Fibroblast of lung (primary cell): ENCODE data around the gene TMCC1. TPM values are rescaled to one million over a fixed set of nuclear protein-coding genes. Genes with fewer than 3 reads are reported as not detected.

Experiments used
- DNase-seq, 2 donors: peaks; one replicate each; pipeline versions ENCODE4 v3.0.0 to v3.0.0-alpha.2; 2010; ENCODE audit warnings: low read depth in 2 of 2
- H2AFZ ChIP-seq: 2 replicates; pipeline ENCODE4 v1.5.1; 2012; ENCODE audit warnings: low read length, control low read depth, inconsistent platforms
- H3K27ac ChIP-seq: 2 replicates; pipeline ENCODE4 v1.5.1; 2011; ENCODE audit warnings: low read length, control low read depth; ENCODE audit not compliant: insufficient read depth
- H3K27me3 ChIP-seq: 2 replicates; pipeline ENCODE4 v1.5.1; 2011; ENCODE audit warnings: mild to moderate bottlenecking, low read length; ENCODE audit not compliant: control insufficient read depth, insufficient read depth
- H3K36me3 ChIP-seq: 2 replicates; pipeline ENCODE4 v1.5.1; 2011; ENCODE audit warnings: low read length; ENCODE audit not compliant: control insufficient read depth, insufficient read depth
- H3K4me1 ChIP-seq: 2 replicates; pipeline ENCODE4 v1.5.1; 2011; ENCODE audit warnings: low read length; ENCODE audit not compliant: control insufficient read depth, insufficient read depth; ENCODE audit errors: extremely low read depth
- H3K4me2 ChIP-seq: 2 replicates; pipeline ENCODE4 v1.5.1; 2011; ENCODE audit warnings: low read length, control low read depth; ENCODE audit not compliant: insufficient read depth; ENCODE audit errors: extremely low read depth
- H3K4me3 ChIP-seq, 4 experiments: fragments of 200-600 bp in 1 of 4; sonication (generic) in 1 of 4; replicated peaks in 1 of 4; 2 replicates each; pipeline ENCODE4 v1.5.1; 2011 to 2016; ENCODE audit warnings: low read length in 4 of 4, low read depth in 3 of 4, mild to moderate bottlenecking in 3 of 4, control low read depth in 2 of 4, inconsistent platforms in 1 of 4, mixed read lengths in 1 of 4; ENCODE audit not compliant: insufficient read depth in 1 of 4; ENCODE audit errors: control extremely low read depth in 1 of 4
- H3K79me2 ChIP-seq: 2 replicates; pipeline ENCODE4 v1.5.1; 2012; ENCODE audit warnings: mild to moderate bottlenecking, low read length, inconsistent platforms; ENCODE audit not compliant: control insufficient read depth, insufficient read depth
- H3K9ac ChIP-seq: 2 replicates; pipeline ENCODE4 v1.5.1; 2011; ENCODE audit warnings: mild to moderate bottlenecking, low read length, control low read depth; ENCODE audit not compliant: insufficient read depth
- H3K9me3 ChIP-seq: 2 replicates; pipeline ENCODE4 v1.5.1; 2012; ENCODE audit warnings: low read depth, low read length; ENCODE audit not compliant: control insufficient read depth, insufficient read depth
- H4K20me1 ChIP-seq: 2 replicates; pipeline ENCODE4 v1.5.1; 2011; ENCODE audit warnings: low read length; ENCODE audit not compliant: control insufficient read depth, insufficient read depth; ENCODE audit errors: extremely low read depth
- EZH2 ChIP-seq: IDR thresholded peaks from 2 replicates; pipeline ENCODE4 v1.5.1; 2012; ENCODE audit warnings: low read length, control low read depth, mild to moderate bottlenecking; ENCODE audit errors: missing control alignments
- polyA plus RNA-seq, 2 donors: library from polyadenylated mRNA; depleted of rRNA in 1 of 2; stranded (reverse) in 1 of 2; unstranded in 1 of 2; fragments of >200 nt; gene quantifications; 2 replicates each; pipeline ENCODE4 v1.2.1, GENCODE V29; 2011 to 2012; ENCODE audit warnings: missing spikeins in 1 of 2
- total RNA-seq: library from RNA; depleted of rRNA; stranded (reverse); fragments of >200 nt; gene quantifications from 2 replicates; pipeline ENCODE4 v1.2.1, GENCODE V29; 2014
- TF ChIP-seq, protein P1 (sequence below), 2 donors: IDR thresholded peaks in 1 of 2; conservative IDR thresholded peaks in 1 of 2; 1 replicate in 1 of 2; 2 replicates in 1 of 2; pipeline ENCODE4 v1.5.1; 2011 to 2012; ENCODE audit warnings: low read length in 2 of 2, control low read depth in 1 of 2, inconsistent platforms in 1 of 2, low read depth in 1 of 2, mild to moderate bottlenecking in 1 of 2

TMCC1 gene
- total and polyA plus RNA-seq, 2 donors (not counting 1 experiment from before 2014, with no cell fraction given), result 16.2 to 16.8 TPM

DNA sequence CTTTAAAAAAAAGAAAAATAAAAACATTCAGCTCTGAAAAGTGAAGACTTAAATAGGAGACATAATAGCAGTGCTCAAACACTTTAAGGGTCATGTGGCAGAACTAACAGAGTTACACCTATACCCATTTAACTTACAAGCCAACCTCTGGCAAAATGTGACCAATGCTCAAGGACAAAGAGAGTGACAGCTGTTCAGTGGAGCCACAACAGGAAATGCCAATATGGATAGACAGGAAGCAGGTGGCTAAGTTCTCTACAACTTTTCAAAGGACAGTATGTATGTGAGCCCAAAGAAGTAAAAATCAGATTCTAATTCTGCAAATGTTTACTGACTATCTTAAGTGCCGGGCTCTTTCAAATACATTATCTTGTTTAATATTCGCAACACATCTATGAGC lies 3.4 kb downstream of the TMCC1 start:
- H2AFZ ChIP-seq, result no peak overlapping the region
- H3K36me3 ChIP-seq, result no peaks in the 10 kb centered on the region
- H3K27me3 ChIP-seq, result no peaks in the 10 kb centered on the region
- peaks cover 5% of the 10 kb centered on the region for H3K79me2 ChIP-seq
- H3K4me3 ChIP-seq, result no peak overlapping the region
- no peak overlapping the region for H3K9ac ChIP-seq
- H4K20me1 ChIP-seq, result peaks cover 2% of the 10 kb centered on the region
- H3K4me1 ChIP-seq, result peaks cover 11% of the 10 kb centered on the region
- no peak for DNase-seq
- no peak overlapping the region for H3K27ac ChIP-seq
- H3K9me3 ChIP-seq, result no peaks in the 10 kb centered on the region
- no peak overlapping the region for H3K4me2 ChIP-seq
- TF ChIP-seq, protein P1, sequence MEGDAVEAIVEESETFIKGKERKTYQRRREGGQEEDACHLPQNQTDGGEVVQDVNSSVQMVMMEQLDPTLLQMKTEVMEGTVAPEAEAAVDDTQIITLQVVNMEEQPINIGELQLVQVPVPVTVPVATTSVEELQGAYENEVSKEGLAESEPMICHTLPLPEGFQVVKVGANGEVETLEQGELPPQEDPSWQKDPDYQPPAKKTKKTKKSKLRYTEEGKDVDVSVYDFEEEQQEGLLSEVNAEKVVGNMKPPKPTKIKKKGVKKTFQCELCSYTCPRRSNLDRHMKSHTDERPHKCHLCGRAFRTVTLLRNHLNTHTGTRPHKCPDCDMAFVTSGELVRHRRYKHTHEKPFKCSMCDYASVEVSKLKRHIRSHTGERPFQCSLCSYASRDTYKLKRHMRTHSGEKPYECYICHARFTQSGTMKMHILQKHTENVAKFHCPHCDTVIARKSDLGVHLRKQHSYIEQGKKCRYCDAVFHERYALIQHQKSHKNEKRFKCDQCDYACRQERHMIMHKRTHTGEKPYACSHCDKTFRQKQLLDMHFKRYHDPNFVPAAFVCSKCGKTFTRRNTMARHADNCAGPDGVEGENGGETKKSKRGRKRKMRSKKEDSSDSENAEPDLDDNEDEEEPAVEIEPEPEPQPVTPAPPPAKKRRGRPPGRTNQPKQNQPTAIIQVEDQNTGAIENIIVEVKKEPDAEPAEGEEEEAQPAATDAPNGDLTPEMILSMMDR (conservative IDR thresholded peaks at IDR 0.05 in 1 of 2, IDR thresholded peaks at IDR 0.05 in 1 of 2; ENCODE audit: low read depth in 1 of 2, low read length in 2 of 2), result no peak
- no peak for TF ChIP-seq EZH2

DNA sequence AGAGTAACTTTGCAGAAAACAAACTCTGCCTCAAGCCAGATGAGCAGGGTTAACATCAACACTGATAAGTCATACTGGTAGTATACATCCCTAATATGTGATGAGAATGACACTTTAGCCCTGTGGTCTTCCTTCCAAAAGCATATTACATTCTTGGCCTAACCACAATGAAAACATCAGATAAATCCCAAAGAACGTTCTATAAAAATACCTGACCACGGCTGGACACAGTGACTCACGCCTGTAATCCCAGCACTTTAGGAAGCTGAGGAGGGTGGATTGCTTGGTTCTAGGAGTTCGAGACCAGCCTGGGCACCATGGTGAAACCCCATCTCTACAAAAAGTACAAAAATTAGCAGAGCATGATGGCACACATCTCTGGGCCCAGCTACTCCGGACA lies 4.7 kb downstream of the TMCC1 start:
- H3K9me3 ChIP-seq, result no peaks in the 10 kb centered on the region
- peaks cover 2% of the 10 kb centered on the region for H4K20me1 ChIP-seq

DNA sequence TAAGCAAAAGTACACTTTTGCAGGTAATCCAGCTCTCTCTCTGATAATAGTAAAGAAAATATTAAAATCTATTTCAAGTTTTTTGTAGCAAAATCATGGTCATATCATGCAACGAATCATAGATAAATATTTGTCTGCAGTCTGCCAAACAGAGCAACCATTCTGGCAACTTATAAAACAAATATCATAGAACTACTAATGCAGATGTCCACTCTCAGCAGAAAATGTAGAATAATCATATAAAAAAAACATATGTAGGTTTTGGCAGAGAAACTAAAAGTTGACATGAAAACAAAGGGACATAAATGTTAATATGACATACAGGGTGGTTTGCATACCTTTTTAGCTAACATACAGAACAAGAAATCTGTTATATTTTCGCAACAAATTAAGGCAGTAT lies 12.2 kb downstream of the TMCC1 start:
- Histone ChIP-seq H3K4me1 (no peaks in the 10 kb centered on the region), H3K4me3 (no peak overlapping the region), H3K27ac (no peak overlapping the region), H4K20me1 (no peaks in the 10 kb centered on the region), H3K9me3 (no peaks in the 10 kb centered on the region), H3K27me3 (no peaks in the 10 kb centered on the region), H3K36me3 (peaks cover 4% of the 10 kb centered on the region), H3K79me2 (no peaks in the 10 kb centered on the region), H3K9ac (no peak overlapping the region), H3K4me2 (no peak overlapping the region), H2AFZ (no peak overlapping the region)
- TF ChIP-seq, protein P1 (conservative IDR thresholded peaks at IDR 0.05 in 1 of 2, IDR thresholded peaks at IDR 0.05 in 1 of 2; ENCODE audit: low read depth in 1 of 2, low read length in 2 of 2), result no peak
- no peak for TF ChIP-seq EZH2
- no peak for DNase-seq

More for the DNA sequence above, 4.7 kb downstream of the TMCC1 start:
- H3K9ac ChIP-seq, result no peak overlapping the region
- H3K27ac ChIP-seq, result no peak overlapping the region
- DNase-seq, result peak; percentile 89 to 97
- H2AFZ ChIP-seq, result no peak overlapping the region
- no peak overlapping the region for H3K4me2 ChIP-seq
- H3K79me2 ChIP-seq, result peaks cover 5% of the 10 kb centered on the region
- no peak overlapping the region for H3K4me3 ChIP-seq
- no peak for TF ChIP-seq EZH2
- TF ChIP-seq, protein P1 (conservative IDR thresholded peaks at IDR 0.05 in 1 of 2, IDR thresholded peaks at IDR 0.05 in 1 of 2; ENCODE audit: low read depth in 1 of 2, low read length in 2 of 2), result no peak
- H3K27me3 ChIP-seq, result no peaks in the 10 kb centered on the region
- no peaks in the 10 kb centered on the region for H3K36me3 ChIP-seq
- H3K4me1 ChIP-seq, result peaks cover 7% of the 10 kb centered on the region
